ENCODE results near the gene XYLT1.

Gene XYLT1

GRCh38 chr16:17231972-17232371, 238.8 kb downstream of the XYLT1 start:
- Histone ChIP-seq H3K27me3 (ENCODE audit: control insufficient read depth, insufficient read depth, low read length) (no peaks in the 10 kb centered on the region), H3K27ac (ENCODE audit: low read length) (no peak overlapping the region), H3K9me3 (ENCODE audit: control insufficient read depth, low read depth, low read length) (no peaks in the 10 kb centered on the region), H3K9ac (ENCODE audit: low read length) (no peak overlapping the region), H3K36me3 (ENCODE audit: control insufficient read depth, low read depth, low read length) (no peaks in the 10 kb centered on the region), H3K4me3 (ENCODE audit: low read length) (no peak overlapping the region), H3K4me1 (ENCODE audit: control insufficient read depth, low read depth, low read length) (no peaks in the 10 kb centered on the region)

- no peak overlapping the region for H3K4me3 ChIP-seq (ENCODE audit: low read length)
- H3K4me1 ChIP-seq (ENCODE audit: control insufficient read depth, low read depth, low read length), result no peaks in the 10 kb centered on the region
These were observed 239.7 kb downstream of the XYLT1 start for GRCh38 chr16:17230932-17231581.

GRCh38 chr16:17229766-17230165, 241.0 kb downstream of the XYLT1 start:
- Histone ChIP-seq H3K4me1 (ENCODE audit: control insufficient read depth, low read depth, low read length) (no peaks in the 10 kb centered on the region), H3K27me3 (ENCODE audit: control insufficient read depth, insufficient read depth, low read length) (no peaks in the 10 kb centered on the region), H3K27ac (ENCODE audit: low read length) (no peak overlapping the region), H3K4me3 (ENCODE audit: low read length) (no peak overlapping the region), H3K36me3 (ENCODE audit: control insufficient read depth, low read depth, low read length) (no peaks in the 10 kb centered on the region), H3K9me3 (ENCODE audit: control insufficient read depth, low read depth, low read length) (no peaks in the 10 kb centered on the region), H3K9ac (ENCODE audit: low read length) (no peak overlapping the region)

More at GRCh38 chr16:17230932-17231581, 239.7 kb downstream of the XYLT1 start:
- H3K36me3 ChIP-seq (ENCODE audit: control insufficient read depth, low read depth, low read length), result no peaks in the 10 kb centered on the region
- no peak overlapping the region for H3K9ac ChIP-seq (ENCODE audit: low read length)
- no peaks in the 10 kb centered on the region for H3K27me3 ChIP-seq (ENCODE audit: control insufficient read depth, insufficient read depth, low read length)
- no peaks in the 10 kb centered on the region for H3K9me3 ChIP-seq (ENCODE audit: control insufficient read depth, low read depth, low read length)
- no peak overlapping the region for H3K27ac ChIP-seq (ENCODE audit: low read length)

- H3K27ac ChIP-seq (ENCODE audit: low read length), result no peak overlapping the region
- no peaks in the 10 kb centered on the region for H3K9me3 ChIP-seq (ENCODE audit: control insufficient read depth, low read depth, low read length)
- H3K4me3 ChIP-seq (ENCODE audit: low read length), result no peak overlapping the region
- no peak overlapping the region for H3K9ac ChIP-seq (ENCODE audit: low read length)
- H3K27me3 ChIP-seq (ENCODE audit: control insufficient read depth, insufficient read depth, low read length), result no peaks in the 10 kb centered on the region
- no peaks in the 10 kb centered on the region for H3K4me1 ChIP-seq (ENCODE audit: control insufficient read depth, low read depth, low read length)
- no peaks in the 10 kb centered on the region for H3K36me3 ChIP-seq (ENCODE audit: control insufficient read depth, low read depth, low read length)
These were observed 241.6 kb downstream of the XYLT1 start for GRCh38 chr16:17229131-17229530.

- Histone ChIP-seq H3K4me3 (ENCODE audit: low read length) (no peak overlapping the region), H3K27me3 (ENCODE audit: control insufficient read depth, insufficient read depth, low read length) (no peaks in the 10 kb centered on the region), H3K9me3 (ENCODE audit: control insufficient read depth, low read depth, low read length) (no peaks in the 10 kb centered on the region), H3K4me1 (ENCODE audit: control insufficient read depth, low read depth, low read length) (no peaks in the 10 kb centered on the region), H3K9ac (ENCODE audit: low read length) (no peak overlapping the region), H3K27ac (ENCODE audit: low read length) (no peak overlapping the region), H3K36me3 (ENCODE audit: control insufficient read depth, low read depth, low read length) (no peaks in the 10 kb centered on the region)
These were observed 242.1 kb downstream of the XYLT1 start for GRCh38 chr16:17228708-17229055.

- no peak overlapping the region for H3K9ac ChIP-seq (ENCODE audit: low read length)
- peaks cover 3% of the 10 kb centered on the region for H3K4me1 ChIP-seq (ENCODE audit: control insufficient read depth, low read depth, low read length)
- no peaks in the 10 kb centered on the region for H3K36me3 ChIP-seq (ENCODE audit: control insufficient read depth, low read depth, low read length)
These were observed 242.6 kb downstream of the XYLT1 start for GRCh38 chr16:17228048-17228707.

GRCh38 chr16:17227278-17227677, 243.5 kb downstream of the XYLT1 start:
- no peak overlapping the region for H3K4me3 ChIP-seq (ENCODE audit: low read length)
- no peaks in the 10 kb centered on the region for H3K9me3 ChIP-seq (ENCODE audit: control insufficient read depth, low read depth, low read length)
- no peak overlapping the region for H3K9ac ChIP-seq (ENCODE audit: low read length)
- peaks cover 7% of the 10 kb centered on the region for H3K4me1 ChIP-seq (ENCODE audit: control insufficient read depth, low read depth, low read length)
- H3K27me3 ChIP-seq (ENCODE audit: control insufficient read depth, insufficient read depth, low read length), result no peaks in the 10 kb centered on the region
- no peaks in the 10 kb centered on the region for H3K36me3 ChIP-seq (ENCODE audit: control insufficient read depth, low read depth, low read length)
- H3K27ac ChIP-seq (ENCODE audit: low read length), result no peak overlapping the region

More at GRCh38 chr16:17228048-17228707, 242.6 kb downstream of the XYLT1 start:
- Histone ChIP-seq H3K9me3 (ENCODE audit: control insufficient read depth, low read depth, low read length) (no peaks in the 10 kb centered on the region), H3K4me3 (ENCODE audit: low read length) (no peak overlapping the region), H3K27me3 (ENCODE audit: control insufficient read depth, insufficient read depth, low read length) (no peaks in the 10 kb centered on the region), H3K27ac (ENCODE audit: low read length) (no peak overlapping the region)

GRCh38 chr16:17225541-17225940, 245.2 kb downstream of the XYLT1 start:
- Histone ChIP-seq H3K36me3 (ENCODE audit: control insufficient read depth, low read depth, low read length) (no peaks in the 10 kb centered on the region), H3K9me3 (ENCODE audit: control insufficient read depth, low read depth, low read length) (no peaks in the 10 kb centered on the region), H3K27ac (ENCODE audit: low read length) (no peak overlapping the region), H3K4me1 (ENCODE audit: control insufficient read depth, low read depth, low read length) (peaks cover 7% of the 10 kb centered on the region), H3K9ac (ENCODE audit: low read length) (no peak overlapping the region), H3K27me3 (ENCODE audit: control insufficient read depth, insufficient read depth, low read length) (no peaks in the 10 kb centered on the region), H3K4me3 (ENCODE audit: low read length) (no peak overlapping the region)

- Histone ChIP-seq H3K36me3 (ENCODE audit: control insufficient read depth, low read depth, low read length) (no peaks in the 10 kb centered on the region), H3K9ac (ENCODE audit: low read length) (no peak overlapping the region), H3K27ac (ENCODE audit: low read length) (no peak overlapping the region), H3K4me1 (ENCODE audit: control insufficient read depth, low read depth, low read length) (peaks cover 7% of the 10 kb centered on the region), H3K4me3 (ENCODE audit: low read length) (no peak overlapping the region), H3K27me3 (ENCODE audit: control insufficient read depth, insufficient read depth, low read length) (no peaks in the 10 kb centered on the region), H3K9me3 (ENCODE audit: control insufficient read depth, low read depth, low read length) (no peaks in the 10 kb centered on the region)
These were observed 245.9 kb downstream of the XYLT1 start for GRCh38 chr16:17224879-17225281.

- Histone ChIP-seq H3K4me1 (ENCODE audit: control insufficient read depth, low read depth, low read length) (peaks cover 7% of the 10 kb centered on the region), H3K9ac (ENCODE audit: low read length) (no peak overlapping the region), H3K36me3 (ENCODE audit: control insufficient read depth, low read depth, low read length) (no peaks in the 10 kb centered on the region), H3K9me3 (ENCODE audit: control insufficient read depth, low read depth, low read length) (no peaks in the 10 kb centered on the region), H3K4me3 (ENCODE audit: low read length) (no peak overlapping the region), H3K27me3 (ENCODE audit: control insufficient read depth, insufficient read depth, low read length) (no peaks in the 10 kb centered on the region), H3K27ac (ENCODE audit: low read length) (no peak overlapping the region)
These were observed 246.4 kb downstream of the XYLT1 start for GRCh38 chr16:17224350-17224749.

- Histone ChIP-seq H3K9me3 (ENCODE audit: control insufficient read depth, low read depth, low read length) (no peaks in the 10 kb centered on the region), H3K9ac (ENCODE audit: low read length) (no peak overlapping the region), H3K27me3 (ENCODE audit: control insufficient read depth, insufficient read depth, low read length) (no peaks in the 10 kb centered on the region), H3K27ac (ENCODE audit: low read length) (no peak overlapping the region), H3K4me3 (ENCODE audit: low read length) (no peak overlapping the region), H3K36me3 (ENCODE audit: control insufficient read depth, low read depth, low read length) (no peaks in the 10 kb centered on the region), H3K4me1 (ENCODE audit: control insufficient read depth, low read depth, low read length) (peaks cover 7% of the 10 kb centered on the region)
These were observed 247.2 kb downstream of the XYLT1 start for GRCh38 chr16:17223576-17223975.

GRCh38 chr16:17222871-17223401, 247.8 kb downstream of the XYLT1 start:
- no peak overlapping the region for H3K9ac ChIP-seq (ENCODE audit: low read length)
- H3K4me3 ChIP-seq (ENCODE audit: low read length), result no peak overlapping the region
- H3K4me1 ChIP-seq (ENCODE audit: control insufficient read depth, low read depth, low read length), result peaks cover 7% of the 10 kb centered on the region
- H3K9me3 ChIP-seq (ENCODE audit: control insufficient read depth, low read depth, low read length), result no peaks in the 10 kb centered on the region
- H3K36me3 ChIP-seq (ENCODE audit: control insufficient read depth, low read depth, low read length), result no peaks in the 10 kb centered on the region
- no peaks in the 10 kb centered on the region for H3K27me3 ChIP-seq (ENCODE audit: control insufficient read depth, insufficient read depth, low read length)
- H3K27ac ChIP-seq (ENCODE audit: low read length), result no peak overlapping the region

Measured in iPS-18a (cell line).